Fibroblast of mammary gland (primary cell): Measurements from ENCODE around the gene FBRSL1.

Experiments
- DNase-seq: peaks from one replicate; pipeline ENCODE4 v3.0.0-alpha.2; 2010; ENCODE audit warnings: low read depth
- H3K4me3 ChIP-seq: 2 replicates; pipeline ENCODE4 v1.5.1; 2011; ENCODE audit warnings: low read depth, mild to moderate bottlenecking, low read length, moderate library complexity; ENCODE audit not compliant: control insufficient read depth
- CTCF ChIP-seq: conservative IDR thresholded peaks from 2 replicates; pipeline ENCODE4 v1.5.1; 2011; ENCODE audit warnings: low read depth, low read length, inconsistent platforms; ENCODE audit not compliant: control insufficient read depth, insufficient read depth

Gene FBRSL1

GRCh38 chr12:132507161-132507538 is 17.2 kb downstream of the FBRSL1 start:
- DNase-seq, result no peak
- TF ChIP-seq CTCF, result no peak
- H3K4me3 ChIP-seq, result no peak overlapping the region

GRCh38 chr12:132507656-132508490 is 17.9 kb downstream of the FBRSL1 start:
- TF ChIP-seq CTCF, result no peak
- no peak for DNase-seq

GRCh38 chr12:132508491-132508740 is 18.5 kb downstream of the FBRSL1 start:
- no peak for TF ChIP-seq CTCF
- no peak overlapping the region for H3K4me3 ChIP-seq
- no peak for DNase-seq

More at GRCh38 chr12:132507656-132508490, 17.9 kb downstream of the FBRSL1 start:
- no peak overlapping the region for H3K4me3 ChIP-seq

GRCh38 chr12:132508860-132509732 is 19.1 kb downstream of the FBRSL1 start:
- no peak overlapping the region for H3K4me3 ChIP-seq
- no peak for TF ChIP-seq CTCF
- DNase-seq, result no peak

GRCh38 chr12:132510111-132510724 is 20.3 kb downstream of the FBRSL1 start:
- no peak for TF ChIP-seq CTCF
- H3K4me3 ChIP-seq, result no peak overlapping the region
- no peak for DNase-seq

- no peak for DNase-seq
- no peak for TF ChIP-seq CTCF
- no peak overlapping the region for H3K4me3 ChIP-seq
These were observed 21.0 kb downstream of the FBRSL1 start for GRCh38 chr12:132510746-132511477.
